Nephron progenitor cell (in vitro differentiated cells): ENCODE results near the gene ADD2.

ENCODE experiments used
- DNase-seq: peaks from one replicate; pipeline ENCODE4 v3.0.0; 2021
- H3K27ac Mint-ChIP-seq: 2 replicates; pipeline ENCODE4 v1.8.0; 2021; ENCODE audit warnings: mild to moderate bottlenecking, moderate library complexity, mixed read lengths
- H3K27me3 Mint-ChIP-seq: 2 replicates; pipeline ENCODE4 v1.8.0; 2021; ENCODE audit warnings: mild to moderate bottlenecking, low read depth, mixed read lengths; ENCODE audit not compliant: poor library complexity
- H3K36me3 Mint-ChIP-seq: 2 replicates; pipeline ENCODE4 v1.8.0; 2021; ENCODE audit warnings: low read depth, mixed read lengths
- H3K4me1 Mint-ChIP-seq: 2 replicates; pipeline ENCODE4 v1.8.0; 2021; ENCODE audit warnings: mixed read lengths
- H3K4me3 Mint-ChIP-seq: 2 replicates; pipeline ENCODE4 v1.8.0; 2021; ENCODE audit warnings: mild to moderate bottlenecking, moderate library complexity, mixed read lengths
- H3K9me3 Mint-ChIP-seq: 2 replicates; pipeline ENCODE4 v1.8.0; 2021; ENCODE audit warnings: mild to moderate bottlenecking, moderate library complexity, mixed read lengths
- TF ChIP-seq, protein P1 (sequence below): fragments of 200-600 bp; sonication (generic); IDR thresholded peaks from 2 replicates; pipeline ENCODE4 v1.5.0; 2021; ENCODE audit warnings: antibody characterized with exemption

Gene ADD2

DNA sequence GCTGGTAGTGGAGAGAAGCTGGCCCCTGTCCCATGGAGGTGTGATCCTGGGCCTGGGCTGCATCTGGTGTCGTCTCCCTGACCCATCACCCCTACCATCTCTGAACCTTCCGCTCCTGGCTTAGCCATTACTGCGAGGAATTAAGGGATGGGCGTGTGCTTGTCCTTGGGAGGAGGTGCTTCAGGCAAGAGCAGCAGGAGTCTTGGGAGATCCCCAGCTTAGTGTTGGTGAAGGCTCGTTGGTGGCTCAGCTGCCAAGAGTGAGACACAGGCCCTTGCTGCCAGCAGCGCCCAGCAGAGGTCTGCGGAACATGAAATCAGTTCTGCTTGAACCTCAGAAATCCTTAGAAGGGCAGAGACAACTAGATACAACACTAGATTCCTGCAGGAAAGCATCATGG lies 154.5 kb downstream of the ADD2 start:
- H3K4me3 Mint-ChIP-seq: no peak overlapping the region
- peaks cover 11% of the 10 kb centered on the region for H3K27me3 Mint-ChIP-seq
- DNase-seq: no peak
- TF ChIP-seq, protein P1, sequence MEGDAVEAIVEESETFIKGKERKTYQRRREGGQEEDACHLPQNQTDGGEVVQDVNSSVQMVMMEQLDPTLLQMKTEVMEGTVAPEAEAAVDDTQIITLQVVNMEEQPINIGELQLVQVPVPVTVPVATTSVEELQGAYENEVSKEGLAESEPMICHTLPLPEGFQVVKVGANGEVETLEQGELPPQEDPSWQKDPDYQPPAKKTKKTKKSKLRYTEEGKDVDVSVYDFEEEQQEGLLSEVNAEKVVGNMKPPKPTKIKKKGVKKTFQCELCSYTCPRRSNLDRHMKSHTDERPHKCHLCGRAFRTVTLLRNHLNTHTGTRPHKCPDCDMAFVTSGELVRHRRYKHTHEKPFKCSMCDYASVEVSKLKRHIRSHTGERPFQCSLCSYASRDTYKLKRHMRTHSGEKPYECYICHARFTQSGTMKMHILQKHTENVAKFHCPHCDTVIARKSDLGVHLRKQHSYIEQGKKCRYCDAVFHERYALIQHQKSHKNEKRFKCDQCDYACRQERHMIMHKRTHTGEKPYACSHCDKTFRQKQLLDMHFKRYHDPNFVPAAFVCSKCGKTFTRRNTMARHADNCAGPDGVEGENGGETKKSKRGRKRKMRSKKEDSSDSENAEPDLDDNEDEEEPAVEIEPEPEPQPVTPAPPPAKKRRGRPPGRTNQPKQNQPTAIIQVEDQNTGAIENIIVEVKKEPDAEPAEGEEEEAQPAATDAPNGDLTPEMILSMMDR: no peak
- H3K4me1 Mint-ChIP-seq: peaks cover 4% of the 10 kb centered on the region
- no peaks in the 10 kb centered on the region for H3K36me3 Mint-ChIP-seq
- H3K27ac Mint-ChIP-seq: no peak overlapping the region
- H3K9me3 Mint-ChIP-seq: no peaks in the 10 kb centered on the region

DNA sequence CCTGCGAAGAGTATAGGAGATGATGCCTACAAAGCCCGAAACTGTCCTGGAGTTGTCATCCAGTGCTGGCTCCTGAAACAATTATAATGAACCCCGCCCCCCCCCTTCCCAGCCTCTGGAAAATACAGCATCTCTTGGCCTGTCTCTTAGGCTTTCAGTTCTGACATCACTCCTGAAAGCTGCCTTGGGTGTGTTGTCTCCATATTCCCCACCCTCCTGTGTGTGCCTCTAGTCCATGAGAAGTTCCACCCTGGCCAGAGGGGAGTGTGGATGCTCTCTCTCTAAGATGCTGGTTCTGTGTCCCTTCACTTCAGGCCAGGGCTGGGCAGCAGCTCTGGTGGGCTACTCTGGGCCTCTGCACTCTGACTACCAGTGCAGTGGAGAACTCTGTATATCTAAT lies 155.4 kb downstream of the ADD2 start:
- Mint-ChIP-seq H3K9me3 (no peaks in the 10 kb centered on the region), H3K36me3 (no peaks in the 10 kb centered on the region), H3K27ac (no peak overlapping the region), H3K4me3 (no peak overlapping the region), H3K27me3 (peaks cover 12% of the 10 kb centered on the region), H3K4me1 (peaks cover 5% of the 10 kb centered on the region)
- no peak for DNase-seq
- TF ChIP-seq, protein P1: no peak

DNA sequence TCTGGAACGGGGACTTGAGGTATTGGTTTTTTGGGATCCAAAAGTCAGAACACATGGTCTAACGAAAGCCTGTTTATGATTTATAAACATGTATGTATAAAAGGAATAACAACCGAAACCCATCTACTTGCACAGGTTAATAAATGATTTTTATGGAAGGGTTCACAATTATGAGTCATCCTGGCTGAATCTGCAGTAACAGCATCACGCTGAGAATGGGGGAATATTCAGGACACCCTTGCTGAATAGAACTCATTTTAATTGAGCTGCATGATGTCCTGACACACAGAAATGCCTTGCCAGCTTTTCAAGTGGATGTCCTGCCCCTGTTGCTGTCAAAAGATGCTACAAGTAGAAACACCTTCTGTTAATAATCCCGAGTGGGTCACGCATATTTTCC lies 159.6 kb downstream of the ADD2 start:
- no peak for DNase-seq
- Mint-ChIP-seq H3K4me1 (peaks cover 12% of the 10 kb centered on the region), H3K4me3 (no peak overlapping the region), H3K27ac (no peak overlapping the region), H3K9me3 (no peaks in the 10 kb centered on the region), H3K27me3 (peaks cover 32% of the 10 kb centered on the region), H3K36me3 (no peaks in the 10 kb centered on the region)
- TF ChIP-seq, protein P1: no peak

DNA sequence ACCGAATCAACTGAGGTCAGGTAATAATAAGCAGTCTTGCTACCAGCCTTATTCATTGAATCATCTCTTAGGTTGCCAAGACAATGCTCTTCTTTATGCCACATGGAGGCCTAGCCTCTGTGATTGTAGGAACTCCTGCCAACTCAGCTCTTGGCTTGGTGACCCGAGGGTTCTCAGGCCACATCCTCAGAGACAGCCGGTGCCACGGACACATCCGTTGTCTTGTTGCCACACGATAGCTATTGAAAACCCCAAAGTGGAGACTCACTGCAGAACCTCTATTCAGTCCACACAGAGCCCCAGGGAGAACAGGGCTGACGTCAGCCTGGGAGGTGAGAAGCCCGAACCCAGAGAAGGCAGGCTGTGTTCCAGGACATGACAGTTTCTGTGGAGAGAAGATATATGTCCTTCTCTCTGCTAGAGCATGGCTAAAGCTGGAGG lies 160.9 kb downstream of the ADD2 start:
- Mint-ChIP-seq H3K27me3 (peaks cover 35% of the 10 kb centered on the region), H3K4me3 (no peak overlapping the region)
- TF ChIP-seq, protein P1: no peak

More for the DNA sequence above, 160.9 kb downstream of the ADD2 start:
- no peak overlapping the region for H3K27ac Mint-ChIP-seq
- peaks cover 12% of the 10 kb centered on the region for H3K4me1 Mint-ChIP-seq
- no peaks in the 10 kb centered on the region for H3K9me3 Mint-ChIP-seq
- no peak for DNase-seq
- H3K36me3 Mint-ChIP-seq: no peaks in the 10 kb centered on the region
